Measurements from ENCODE around the gene CAB39. TPM values are rescaled to one million over a fixed set of nuclear protein-coding genes. Genes with fewer than 3 reads are reported as not detected.

CAB39 gene
- total RNA-seq, 4 donors from 2014 or later, result 88.5 to 115 (median 108) TPM

- WGBS, 2 donors (ENCODE audit: low coverage in 1 of 2), result 76 to 88% methylated on average over 8 to 9 of the region's 12 CpGs
- TF ChIP-seq, protein P1, sequence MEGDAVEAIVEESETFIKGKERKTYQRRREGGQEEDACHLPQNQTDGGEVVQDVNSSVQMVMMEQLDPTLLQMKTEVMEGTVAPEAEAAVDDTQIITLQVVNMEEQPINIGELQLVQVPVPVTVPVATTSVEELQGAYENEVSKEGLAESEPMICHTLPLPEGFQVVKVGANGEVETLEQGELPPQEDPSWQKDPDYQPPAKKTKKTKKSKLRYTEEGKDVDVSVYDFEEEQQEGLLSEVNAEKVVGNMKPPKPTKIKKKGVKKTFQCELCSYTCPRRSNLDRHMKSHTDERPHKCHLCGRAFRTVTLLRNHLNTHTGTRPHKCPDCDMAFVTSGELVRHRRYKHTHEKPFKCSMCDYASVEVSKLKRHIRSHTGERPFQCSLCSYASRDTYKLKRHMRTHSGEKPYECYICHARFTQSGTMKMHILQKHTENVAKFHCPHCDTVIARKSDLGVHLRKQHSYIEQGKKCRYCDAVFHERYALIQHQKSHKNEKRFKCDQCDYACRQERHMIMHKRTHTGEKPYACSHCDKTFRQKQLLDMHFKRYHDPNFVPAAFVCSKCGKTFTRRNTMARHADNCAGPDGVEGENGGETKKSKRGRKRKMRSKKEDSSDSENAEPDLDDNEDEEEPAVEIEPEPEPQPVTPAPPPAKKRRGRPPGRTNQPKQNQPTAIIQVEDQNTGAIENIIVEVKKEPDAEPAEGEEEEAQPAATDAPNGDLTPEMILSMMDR (IDR thresholded peaks at IDR 0.05), result no peak
- TF ChIP-seq POLR2A (IDR thresholded peaks at IDR 0.05) (no peak), POLR2AphosphoS5 (IDR thresholded peaks at IDR 0.05) (no peak), EP300 (IDR thresholded peaks at IDR 0.05) (no peak)
These were observed 39.8 kb upstream of the CAB39 start for GRCh38 chr2:230672836-230673235.

GRCh38 chr2:230674401-230674800, 38.2 kb upstream of the CAB39 start:
- WGBS, 2 donors (ENCODE audit: low coverage in 1 of 2), result no CpG with 5 or more reads among the region's 2 CpGs
- TF ChIP-seq POLR2A (IDR thresholded peaks at IDR 0.05), result no peak
- TF ChIP-seq POLR2AphosphoS5 (IDR thresholded peaks at IDR 0.05), result no peak
- ATAC-seq, result no peak

More at GRCh38 chr2:230672836-230673235, 39.8 kb upstream of the CAB39 start:
- Histone ChIP-seq H3K9me3 (peaks cover 0 to 2% (median 0%) of the 10 kb centered on the region in 3 donors), H3K4me1 (no peaks in the 10 kb centered on the region), H3K36me3 (no peaks in the 10 kb centered on the region), H3K27ac (no peak overlapping the region), H3K27me3 (no peaks in the 10 kb centered on the region), H3K4me3 (no peak overlapping the region)
- no peak for ATAC-seq

DNA sequence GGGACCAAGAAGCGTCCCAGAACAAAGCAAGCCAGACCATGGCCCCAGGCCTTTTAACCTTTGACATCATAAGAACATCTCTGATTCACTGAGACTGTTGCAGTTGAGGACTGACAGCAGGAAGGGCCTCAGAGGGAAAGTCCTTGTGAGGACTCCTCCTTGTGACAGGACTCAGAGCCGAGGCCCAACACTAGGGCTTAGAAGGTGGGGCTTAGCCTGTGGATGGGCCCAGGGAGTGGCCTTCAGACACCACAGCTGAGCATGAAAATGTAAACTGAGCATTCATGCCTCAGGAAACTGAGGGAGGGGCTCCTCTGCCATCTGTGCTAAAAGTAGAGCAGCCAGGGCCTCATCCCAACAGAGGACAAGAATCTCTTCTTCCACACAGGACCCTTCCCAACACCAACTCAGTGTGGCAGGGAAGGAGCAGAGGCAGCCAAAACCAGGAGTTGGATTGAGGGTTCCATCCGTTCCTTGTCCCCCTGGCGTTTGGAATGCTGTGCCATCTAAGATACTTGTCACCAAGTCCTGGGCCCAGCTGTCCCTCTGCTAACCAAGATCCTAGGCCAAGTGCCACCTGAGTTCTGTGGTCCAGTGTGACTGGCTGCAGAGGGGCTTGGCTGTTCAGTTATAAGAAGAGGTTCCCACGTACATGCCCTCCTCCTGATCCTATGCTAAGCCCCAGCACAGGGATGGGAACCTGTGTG, 37.5 kb upstream of the CAB39 start:
- no peak for TF ChIP-seq EP300 (IDR thresholded peaks at IDR 0.05)
- WGBS, 2 donors (ENCODE audit: low coverage in 1 of 2), result 51 to 100% methylated on average over 1 to 4 of the region's 5 CpGs
- H3K27ac ChIP-seq, result no peak overlapping the region
- no peaks in the 10 kb centered on the region for H3K4me1 ChIP-seq
- peaks cover 0 to 12% (median 0%) of the 10 kb centered on the region in 3 donors for H3K9me3 ChIP-seq
- ATAC-seq, result no peak
- H3K4me3 ChIP-seq, result no peak overlapping the region
- H3K27me3 ChIP-seq, result no peaks in the 10 kb centered on the region
- no peaks in the 10 kb centered on the region for H3K36me3 ChIP-seq

More at GRCh38 chr2:230674401-230674800, 38.2 kb upstream of the CAB39 start:
- Histone ChIP-seq H3K27me3 (no peaks in the 10 kb centered on the region), H3K4me3 (no peak overlapping the region), H3K9me3 (peaks cover 0 to 12% (median 0%) of the 10 kb centered on the region in 3 donors), H3K36me3 (no peaks in the 10 kb centered on the region), H3K27ac (no peak overlapping the region), H3K4me1 (no peaks in the 10 kb centered on the region)

DNA sequence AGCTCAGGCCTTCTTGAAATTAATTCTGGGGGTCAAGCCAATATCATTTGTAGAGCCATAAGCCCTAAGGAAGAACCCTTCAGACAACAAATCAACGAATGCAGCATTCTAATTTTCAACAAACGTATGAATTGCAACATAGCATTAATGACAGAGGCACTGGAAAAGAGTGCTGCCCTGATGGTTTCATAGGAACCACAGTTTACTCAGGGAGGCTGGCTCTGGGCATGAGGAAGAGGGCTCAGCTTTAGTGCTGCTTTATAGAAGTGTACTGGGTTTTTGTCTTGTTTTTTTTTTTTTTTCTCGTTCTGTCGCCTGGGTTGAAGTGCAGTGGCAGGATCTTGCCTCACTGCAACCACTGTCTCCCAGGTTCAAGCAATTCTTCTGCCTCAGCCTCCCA, 36.1 kb upstream of the CAB39 start:
- H3K9me3 ChIP-seq, result peaks cover 0 to 12% (median 0%) of the 10 kb centered on the region in 3 donors
- TF ChIP-seq POLR2A (IDR thresholded peaks at IDR 0.05), result no peak
- TF ChIP-seq, protein P1 (IDR thresholded peaks at IDR 0.05), result no peak
- no peak for ATAC-seq
- H3K36me3 ChIP-seq, result no peaks in the 10 kb centered on the region
- 78 to 100% methylated on average over 1 to 4 of the region's 4 CpGs for WGBS, 2 donors (ENCODE audit: low coverage in 1 of 2)
- H3K27me3 ChIP-seq, result no peaks in the 10 kb centered on the region
- H3K27ac ChIP-seq, result no peak overlapping the region
- H3K4me3 ChIP-seq, result no peak overlapping the region
- H3K4me1 ChIP-seq, result no peaks in the 10 kb centered on the region

- Histone ChIP-seq H3K4me1 (no peaks in the 10 kb centered on the region), H3K4me3 (no peak overlapping the region), H3K36me3 (no peaks in the 10 kb centered on the region), H3K27ac (no peak overlapping the region), H3K9me3 (peaks cover 0 to 15% (median 0%) of the 10 kb centered on the region in 3 donors), H3K27me3 (no peaks in the 10 kb centered on the region)
- TF ChIP-seq POLR2A (IDR thresholded peaks at IDR 0.05) (no peak), EP300 (IDR thresholded peaks at IDR 0.05) (no peak), POLR2AphosphoS5 (IDR thresholded peaks at IDR 0.05) (no peak)
- TF ChIP-seq, protein P1 (IDR thresholded peaks at IDR 0.05), result no peak
- WGBS, 2 donors (ENCODE audit: low coverage in 1 of 2), result 82% methylated on average over 5 of the region's 5 CpGs; no CpG with 5 or more reads in 1 of the 2 donors
- no peak for ATAC-seq
These were observed 35.3 kb upstream of the CAB39 start for GRCh38 chr2:230677201-230677946.
